ENCODE results near the gene RSF1. TPM values are rescaled to one million over a fixed set of nuclear protein-coding genes. Genes with fewer than 3 reads are reported as not detected.

The RSF1 gene
- total RNA-seq, 1 donor from 2014 or later, result 40.6 TPM

- no peaks in the 10 kb centered on the region for H3K9me3 ChIP-seq (replicated peaks)
- TF ChIP-seq CTCF (IDR thresholded peaks at IDR 0.05; ENCODE audit: borderline replicate concordance), result no peak
- peaks cover 65% of the 10 kb centered on the region for H3K4me1 ChIP-seq
- intact Hi-C loops (cut with micrococcal nuclease), result no loop called here
- no peaks in the 10 kb centered on the region for H3K27me3 ChIP-seq (ENCODE audit: low read depth)
- H3K4me3 ChIP-seq, result no peak overlapping the region
- H3K36me3 ChIP-seq, result peaks cover 11% of the 10 kb centered on the region
- no peak for DNase-seq
- peak overlapping the region; percentile 81 for H3K27ac ChIP-seq (replicated peaks)
These were observed 67.3 kb downstream of the RSF1 start for GRCh38 chr11:77753230-77753629.

DNA sequence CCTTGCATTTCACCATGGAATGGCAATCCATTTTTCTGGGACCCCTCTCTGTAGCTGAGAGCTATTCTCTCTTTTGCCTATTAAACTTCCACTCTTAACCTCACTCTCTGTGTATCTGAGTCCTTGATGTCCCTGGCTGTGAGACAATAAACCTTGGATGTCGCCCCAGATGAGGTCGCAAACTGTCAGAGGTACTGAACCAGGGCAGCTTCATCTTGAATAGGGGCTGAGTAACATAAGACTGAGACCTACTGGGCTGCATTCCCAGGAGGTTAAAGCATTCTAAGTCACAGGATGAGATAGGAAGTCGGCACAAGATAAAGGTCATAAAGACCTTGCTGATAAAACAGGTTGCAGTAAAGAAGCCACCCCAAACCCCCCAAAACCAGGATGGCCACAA, 68.0 kb downstream of the RSF1 start:
- no peak for TF ChIP-seq CTCF (IDR thresholded peaks at IDR 0.05; ENCODE audit: borderline replicate concordance)
- peaks cover 73% of the 10 kb centered on the region for H3K4me1 ChIP-seq
- DNase-seq, result peak; percentile 43
- no peaks in the 10 kb centered on the region for H3K9me3 ChIP-seq (replicated peaks)
- H3K27me3 ChIP-seq (ENCODE audit: low read depth), result no peaks in the 10 kb centered on the region
- H3K4me3 ChIP-seq, result peak overlapping the region; percentile 45
- intact Hi-C loops (cut with micrococcal nuclease), result no loop called here
- H3K36me3 ChIP-seq, result peaks cover 11% of the 10 kb centered on the region
- H3K27ac ChIP-seq (replicated peaks), result peak overlapping the region; percentile 81

DNA sequence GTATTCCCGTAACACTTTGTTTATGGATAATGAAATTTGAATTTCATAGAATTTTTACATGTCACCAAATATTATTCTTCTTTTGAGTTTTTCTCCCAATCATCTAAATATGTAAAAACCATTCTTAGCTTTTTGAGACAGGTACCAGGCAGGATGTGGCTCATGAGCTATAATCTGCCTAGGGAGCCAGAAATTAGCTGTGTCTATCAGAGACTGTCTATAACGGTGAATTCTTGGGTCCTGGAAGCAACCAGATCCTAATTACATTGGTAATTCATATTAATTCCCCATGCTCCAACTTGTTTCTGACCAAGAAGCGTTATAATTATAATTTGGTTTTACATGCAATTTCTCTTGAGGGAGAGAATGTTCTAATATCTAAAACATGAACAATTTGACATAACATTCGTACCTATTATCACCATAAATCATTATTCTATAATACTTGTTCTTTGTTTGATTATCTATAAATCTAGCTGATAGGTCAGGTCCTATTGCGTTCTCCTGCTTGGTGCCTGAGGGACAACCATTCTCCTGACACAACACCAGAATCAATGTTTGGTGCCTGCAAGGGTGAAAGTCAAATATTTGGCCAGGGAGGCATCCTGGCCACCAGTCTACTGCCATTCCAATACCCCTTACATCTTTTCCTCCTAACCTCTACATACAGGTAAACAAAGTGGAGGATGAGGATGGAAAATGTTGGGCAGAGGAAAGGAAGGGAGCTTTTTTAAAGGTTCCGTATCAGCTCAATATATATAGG, 69.9 kb downstream of the RSF1 start:
- H3K36me3 ChIP-seq, result peaks cover 11% of the 10 kb centered on the region
- intact Hi-C loops (cut with micrococcal nuclease), result no loop called here
- H3K27me3 ChIP-seq (ENCODE audit: low read depth), result no peaks in the 10 kb centered on the region
- H3K4me1 ChIP-seq, result peaks cover 71% of the 10 kb centered on the region
- no peak for TF ChIP-seq CTCF (IDR thresholded peaks at IDR 0.05; ENCODE audit: borderline replicate concordance)
- no peaks in the 10 kb centered on the region for H3K9me3 ChIP-seq (replicated peaks)
- no peak overlapping the region for H3K4me3 ChIP-seq
- DNase-seq, result no peak
- no peak overlapping the region for H3K27ac ChIP-seq (replicated peaks)

DNA sequence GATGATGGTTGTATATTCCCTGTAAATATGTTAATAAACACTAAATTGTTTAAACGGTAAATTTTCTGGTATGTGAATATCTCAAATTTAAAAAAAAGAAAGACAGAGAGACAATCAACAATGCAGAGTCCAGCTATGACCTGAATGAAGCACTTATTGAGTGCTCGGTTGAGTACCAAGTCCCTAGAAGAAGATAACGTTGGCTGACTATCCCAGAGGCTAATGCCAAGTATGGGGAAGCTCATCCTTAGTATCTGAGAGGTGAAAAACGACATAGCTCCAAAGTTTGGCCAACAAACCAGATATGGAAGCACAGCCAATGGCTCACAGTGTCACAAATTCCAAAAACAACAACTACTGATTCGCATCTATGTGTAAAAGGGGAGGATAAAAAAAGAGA, 71.3 kb downstream of the RSF1 start:
- TF ChIP-seq CTCF (IDR thresholded peaks at IDR 0.05; ENCODE audit: borderline replicate concordance), result no peak
- intact Hi-C loops (cut with micrococcal nuclease), result no loop called here
- H3K4me1 ChIP-seq, result peaks cover 71% of the 10 kb centered on the region

DNA sequence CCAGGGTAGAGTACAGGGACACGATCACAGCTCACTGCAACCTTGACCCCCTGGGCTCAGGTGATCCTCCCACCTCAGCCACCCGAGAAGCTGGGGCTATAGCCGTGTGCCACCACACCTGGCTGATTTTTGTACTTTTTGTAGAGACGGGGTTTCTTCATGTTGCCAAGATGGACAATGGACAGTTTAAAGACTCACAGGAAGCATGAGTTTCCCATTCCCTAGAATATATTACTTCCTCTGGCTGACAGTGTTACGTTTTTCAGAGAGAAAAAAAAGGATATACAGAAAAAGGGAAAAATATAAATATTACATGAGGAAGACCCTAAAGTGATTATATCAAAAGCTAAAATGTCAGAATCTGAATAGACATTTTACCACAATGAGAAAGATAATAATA, 72.3 kb downstream of the RSF1 start:
- no peak for TF ChIP-seq CTCF (IDR thresholded peaks at IDR 0.05; ENCODE audit: borderline replicate concordance)
- H3K9me3 ChIP-seq (replicated peaks), result no peaks in the 10 kb centered on the region
- H3K27me3 ChIP-seq (ENCODE audit: low read depth), result no peaks in the 10 kb centered on the region
- no peak overlapping the region for H3K4me3 ChIP-seq
- peaks cover 62% of the 10 kb centered on the region for H3K4me1 ChIP-seq
- no peaks in the 10 kb centered on the region for H3K36me3 ChIP-seq
- H3K27ac ChIP-seq (replicated peaks), result no peak overlapping the region
- intact Hi-C loops (cut with micrococcal nuclease), result no loop called here
- DNase-seq, result no peak

More for the DNA sequence above, 71.3 kb downstream of the RSF1 start:
- DNase-seq, result no peak
- no peak overlapping the region for H3K4me3 ChIP-seq
- no peak overlapping the region for H3K27ac ChIP-seq (replicated peaks)
- H3K27me3 ChIP-seq (ENCODE audit: low read depth), result no peaks in the 10 kb centered on the region
- no peaks in the 10 kb centered on the region for H3K9me3 ChIP-seq (replicated peaks)
- peaks cover 5% of the 10 kb centered on the region for H3K36me3 ChIP-seq
